ENCODE measurements around the gene RSAD2.

Gene RSAD2

GRCh38 chr2:6945087-6945813, 67.7 kb downstream of the RSAD2 start:
- DNase-seq (ENCODE audit: low spot score): no peak

GRCh38 chr2:6945821-6946220, 68.2 kb downstream of the RSAD2 start:
- no peak for DNase-seq (ENCODE audit: low spot score)

GRCh38 chr2:6946722-6947121, 69.1 kb downstream of the RSAD2 start:
- DNase-seq (ENCODE audit: low spot score): no peak
